ENCODE data around the gene FBLN1.

The FBLN1 gene

DNA sequence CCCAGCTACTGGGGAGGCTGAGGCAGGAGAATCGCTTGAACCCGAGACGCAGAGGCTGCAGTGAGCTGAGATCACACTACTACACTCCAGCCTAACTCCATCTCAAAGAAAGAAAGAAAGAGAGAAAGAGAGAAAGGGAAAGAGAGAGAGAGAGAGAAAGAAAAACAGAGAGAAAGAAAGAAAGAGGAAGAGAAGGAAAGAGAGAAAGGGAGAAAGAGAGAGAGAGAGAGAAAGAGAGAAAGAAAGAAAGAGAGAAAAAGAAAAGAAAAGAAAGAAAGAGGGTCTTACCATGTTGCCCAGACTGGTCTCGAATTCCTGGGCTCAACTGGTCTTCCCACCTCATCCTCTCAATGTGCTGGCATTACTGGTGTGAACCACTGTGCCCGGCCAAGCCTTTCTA lies 22.3 kb downstream of the FBLN1 start:
- ChIA-PET CTCF (interaction anchor here (0.6 to 1.5 kb wide), 3 partner anchors 8 to 216 kb away, joined by 3 to 4 read pairs (median 3); no protein-coding TSS in a partner anchor), POLR2A (no interaction called here)

DNA sequence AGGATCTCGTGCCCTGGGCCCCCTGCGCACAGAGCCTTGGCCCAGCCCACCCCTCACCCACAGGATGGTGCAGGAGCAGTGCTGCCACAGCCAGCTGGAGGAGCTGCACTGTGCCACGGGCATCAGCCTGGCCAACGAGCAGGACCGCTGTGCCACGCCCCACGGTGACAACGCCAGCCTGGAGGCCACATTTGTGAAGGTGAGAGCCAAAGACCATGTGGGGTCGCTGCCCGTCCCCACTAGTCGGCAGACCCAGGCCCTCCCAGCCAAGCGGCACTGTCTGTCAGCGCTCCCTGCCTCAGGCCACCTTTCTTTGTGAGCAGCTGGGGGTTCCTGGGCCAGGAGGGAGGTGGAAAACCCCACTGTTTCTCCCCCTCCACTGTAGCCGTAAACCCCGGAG lies 22.8 kb downstream of the FBLN1 start:
- DNase-seq (ENCODE audit: low read depth, low spot score) = no peak
- ChIA-PET CTCF (interaction anchor here (0.8 kb wide), 1 partner anchor 9 kb away, joined by 3 read pairs; no protein-coding TSS in a partner anchor), POLR2A (no interaction called here)
- H3K4me3 ChIP-seq (ENCODE audit: low read depth, low read length) = no peak overlapping the region
- TF ChIP-seq, protein P1, sequence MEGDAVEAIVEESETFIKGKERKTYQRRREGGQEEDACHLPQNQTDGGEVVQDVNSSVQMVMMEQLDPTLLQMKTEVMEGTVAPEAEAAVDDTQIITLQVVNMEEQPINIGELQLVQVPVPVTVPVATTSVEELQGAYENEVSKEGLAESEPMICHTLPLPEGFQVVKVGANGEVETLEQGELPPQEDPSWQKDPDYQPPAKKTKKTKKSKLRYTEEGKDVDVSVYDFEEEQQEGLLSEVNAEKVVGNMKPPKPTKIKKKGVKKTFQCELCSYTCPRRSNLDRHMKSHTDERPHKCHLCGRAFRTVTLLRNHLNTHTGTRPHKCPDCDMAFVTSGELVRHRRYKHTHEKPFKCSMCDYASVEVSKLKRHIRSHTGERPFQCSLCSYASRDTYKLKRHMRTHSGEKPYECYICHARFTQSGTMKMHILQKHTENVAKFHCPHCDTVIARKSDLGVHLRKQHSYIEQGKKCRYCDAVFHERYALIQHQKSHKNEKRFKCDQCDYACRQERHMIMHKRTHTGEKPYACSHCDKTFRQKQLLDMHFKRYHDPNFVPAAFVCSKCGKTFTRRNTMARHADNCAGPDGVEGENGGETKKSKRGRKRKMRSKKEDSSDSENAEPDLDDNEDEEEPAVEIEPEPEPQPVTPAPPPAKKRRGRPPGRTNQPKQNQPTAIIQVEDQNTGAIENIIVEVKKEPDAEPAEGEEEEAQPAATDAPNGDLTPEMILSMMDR (IDR thresholded peaks at IDR 0.05; ENCODE audit: insufficient read depth, low read length, missing control alignments) = no peak

More for the DNA sequence above, 22.3 kb downstream of the FBLN1 start:
- TF ChIP-seq, protein P1 (IDR thresholded peaks at IDR 0.05; ENCODE audit: insufficient read depth, low read length, missing control alignments) = no peak
- H3K4me3 ChIP-seq (ENCODE audit: low read depth, low read length) = no peak overlapping the region
- no peak for DNase-seq (ENCODE audit: low read depth, low spot score)

DNA sequence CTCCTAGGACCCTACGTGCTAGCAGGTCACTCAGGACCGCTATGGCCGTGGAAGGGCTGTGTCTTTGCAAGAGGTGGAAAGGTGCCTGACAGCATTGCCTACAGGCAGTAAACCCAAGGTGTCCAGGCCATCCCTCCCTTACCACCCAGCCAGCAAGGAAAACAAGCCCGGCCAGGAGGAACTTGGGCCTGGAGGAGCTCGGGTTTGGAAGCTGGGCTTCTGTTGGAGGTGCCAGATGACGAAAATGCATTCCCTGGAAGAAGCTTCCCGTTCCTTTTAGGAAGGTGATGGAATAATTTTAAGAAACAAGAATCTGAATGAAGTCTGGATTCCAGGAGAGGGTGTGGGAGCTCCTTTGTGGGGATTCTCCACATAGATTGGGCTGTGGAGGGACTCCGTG lies 23.6 kb downstream of the FBLN1 start:
- DNase-seq (ENCODE audit: low read depth, low spot score) = no peak
- POLR2A ChIA-PET = no interaction called here
- CTCF ChIA-PET = interaction anchor here (0.8 to 3.8 kb wide), 5 partner anchors 9 to 84 kb away, joined by 4 to 18 read pairs (median 4); no protein-coding TSS in a partner anchor
- TF ChIP-seq, protein P1 (IDR thresholded peaks at IDR 0.05; ENCODE audit: insufficient read depth, low read length, missing control alignments) = no peak
- no peak overlapping the region for H3K4me3 ChIP-seq (ENCODE audit: low read depth, low read length)

DNA sequence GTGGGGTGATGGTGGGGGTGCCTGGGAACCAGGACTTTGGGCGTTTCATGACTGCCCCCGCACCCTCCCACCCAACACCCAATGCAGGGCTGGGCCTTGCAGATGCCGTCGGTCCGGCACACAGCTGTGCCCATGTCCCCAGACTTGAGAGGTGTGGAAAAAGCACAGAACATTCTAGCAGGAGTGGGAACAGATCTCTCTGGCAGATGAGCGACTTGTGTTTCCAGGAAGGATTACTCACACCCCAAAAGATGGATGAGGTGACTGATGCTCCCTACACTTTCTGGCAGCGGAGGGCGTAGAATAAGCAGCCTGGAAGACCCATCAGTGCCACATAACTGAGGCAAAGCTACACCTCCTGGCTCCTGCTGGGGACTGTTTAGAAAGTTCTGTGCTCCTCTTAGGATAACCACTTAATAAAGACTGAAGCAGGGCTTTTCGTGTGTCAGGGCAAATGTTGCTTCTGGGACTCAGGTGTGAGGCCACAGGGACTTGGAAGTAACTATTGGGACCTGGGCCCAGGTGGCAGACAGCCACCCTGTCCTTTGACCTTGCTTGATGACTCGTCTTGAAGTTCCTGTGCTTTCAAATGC lies 24.2 kb downstream of the FBLN1 start:
- TF ChIP-seq, protein P1 (IDR thresholded peaks at IDR 0.05; ENCODE audit: insufficient read depth, low read length, missing control alignments) = no peak
- DNase-seq (ENCODE audit: low read depth, low spot score) = no peak
- ChIA-PET CTCF (interaction anchor here (0.8 to 3.8 kb wide), 4 partner anchors 9 to 51 kb away, joined by 4 to 18 read pairs (median 4); no protein-coding TSS in a partner anchor), POLR2A (no interaction called here)
- no peak overlapping the region for H3K4me3 ChIP-seq (ENCODE audit: low read depth, low read length)

DNA sequence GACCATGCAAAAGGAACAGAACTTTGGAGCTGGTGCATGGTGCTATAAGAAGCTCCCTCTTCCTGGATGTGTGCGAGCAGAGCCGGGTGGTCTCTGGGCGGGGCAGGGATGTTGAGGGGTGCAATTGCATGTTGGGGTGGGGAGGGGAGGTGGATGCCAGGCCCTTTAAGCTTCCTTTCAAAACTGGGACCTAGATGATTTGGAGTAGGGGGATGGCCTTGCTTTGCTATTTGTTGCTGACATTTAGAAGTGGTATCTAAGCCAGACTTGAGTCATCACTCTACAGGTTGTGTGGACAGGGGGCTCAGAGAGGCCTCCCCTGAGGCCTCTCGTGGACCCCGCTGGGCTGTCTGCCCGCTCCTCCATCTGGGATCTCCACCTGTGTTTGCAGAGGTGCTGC lies 24.8 kb downstream of the FBLN1 start:
- H3K4me3 ChIP-seq (ENCODE audit: low read depth, low read length) = no peak overlapping the region
- DNase-seq (ENCODE audit: low read depth, low spot score) = no peak
- ChIA-PET CTCF (interaction anchor here (1.4 to 3.8 kb wide), 3 partner anchors 8 to 26 kb away, joined by 4 to 18 read pairs (median 4); no protein-coding TSS in a partner anchor), POLR2A (no interaction called here)
- TF ChIP-seq, protein P1 (IDR thresholded peaks at IDR 0.05; ENCODE audit: insufficient read depth, low read length, missing control alignments) = no peak

DNA sequence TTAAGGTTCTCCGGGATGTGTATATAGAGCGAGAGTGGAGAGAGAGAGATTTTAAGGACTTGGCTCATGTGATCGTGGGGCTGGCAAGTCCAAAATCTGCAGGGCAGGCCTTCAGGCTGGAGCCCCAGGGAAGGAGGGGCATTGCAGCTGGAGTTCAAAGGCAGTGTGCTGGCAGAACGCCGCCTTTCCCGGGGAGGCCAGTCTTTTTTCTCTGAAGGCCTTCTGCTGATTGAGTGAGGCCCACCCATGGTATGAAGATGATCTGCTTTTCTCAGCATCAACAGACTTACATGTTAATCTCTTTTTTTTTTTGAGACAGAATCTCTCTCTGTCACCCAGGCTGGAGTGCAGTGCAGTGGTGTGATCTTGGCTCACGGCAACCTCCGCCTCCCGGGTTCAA lies 25.4 kb downstream of the FBLN1 start:
- TF ChIP-seq, protein P1 (IDR thresholded peaks at IDR 0.05; ENCODE audit: insufficient read depth, low read length, missing control alignments) = no peak
- DNase-seq (ENCODE audit: low read depth, low spot score) = no peak
- CTCF ChIA-PET = interaction anchor here (1.6 to 3.8 kb wide), 2 partner anchors 7 to 25 kb away, joined by 4 to 18 read pairs; no protein-coding TSS in a partner anchor
- no peak overlapping the region for H3K4me3 ChIP-seq (ENCODE audit: low read depth, low read length)
- POLR2A ChIA-PET = no interaction called here

All from AG04449 (cell line).